Measurements from ENCODE around the gene TESPA1. TPM values are rescaled to one million over a fixed set of nuclear protein-coding genes. Genes with fewer than 3 reads are reported as not detected.

The TESPA1 gene
- 1 to 10 TPM in 1 of 4 donors, under 1 TPM in 2, not detected in 1; 0.42 to 2.8 (median 0.98) TPM for total RNA-seq

GRCh38 chr12:54984658-54985376, at the start of gene TESPA1:
Gene TESPA1, minus strand, starts transcription at chr12:54984762. Its CDS starts 10,200 bp downstream, at chr12:54974562.
- H3K36me3 ChIP-seq, result no peaks in the 10 kb centered on the region
- peak within 1 kb of the TSS in 2 of 4 donors; percentile 12 to 17 for H3K4me3 ChIP-seq
- 36 to 50% methylated on average over 12 of the region's 12 CpGs for WGBS, 2 donors
- peak within 1 kb of the TSS in 2 of 4 donors; percentile 61 to 77 for H3K27ac ChIP-seq
- H3K4me1 ChIP-seq, result peaks cover 0 to 21% (median 0%) of the 10 kb centered on the region in 4 donors
- no peaks in the 10 kb centered on the region for H3K27me3 ChIP-seq
- peak; percentile 38 to 56 for DNase-seq (ENCODE audit: low spot score in 2 of 2)
- no peaks in the 10 kb centered on the region for H3K9me3 ChIP-seq
- no peak for TF ChIP-seq EP300 (IDR thresholded peaks at IDR 0.05)
- TF ChIP-seq POLR2A (IDR thresholded peaks at IDR 0.05), result no peak
- no peak for TF ChIP-seq CTCF (IDR thresholded peaks at IDR 0.05)

DNA sequence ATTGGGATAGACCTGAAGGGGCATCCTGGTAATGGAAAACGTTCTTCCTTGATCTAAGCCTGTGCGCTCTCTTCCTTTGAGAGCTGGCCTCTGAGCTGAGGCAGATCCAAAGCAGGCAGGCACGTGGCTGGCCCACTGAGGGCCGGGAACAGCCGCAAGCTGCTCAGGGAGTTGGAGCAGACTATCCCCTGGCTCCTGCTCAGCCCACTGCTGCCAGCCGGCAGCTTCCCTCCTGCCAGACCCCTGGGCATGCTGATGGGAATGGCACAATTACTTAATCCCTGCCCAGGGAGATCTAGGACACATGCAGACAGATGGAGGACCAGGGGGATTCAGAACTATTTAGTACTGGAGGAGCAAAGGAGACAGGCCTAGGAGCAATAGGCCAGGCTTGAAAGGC, 49.7 kb upstream of the TESPA1 start:
- Histone ChIP-seq H3K9me3 (no peaks in the 10 kb centered on the region), H3K36me3 (no peaks in the 10 kb centered on the region), H3K27ac (no peak overlapping the region), H3K4me3 (no peak overlapping the region), H3K4me1 (no peaks in the 10 kb centered on the region), H3K27me3 (peaks cover 0 to 8% of the 10 kb centered on the region in 2 donors)
- TF ChIP-seq CTCF (IDR thresholded peaks at IDR 0.05) (no peak), POLR2A (IDR thresholded peaks at IDR 0.05) (no peak), EP300 (IDR thresholded peaks at IDR 0.05) (no peak)
- no peak for DNase-seq (ENCODE audit: low spot score in 2 of 2)
- WGBS, 2 donors, result 53 to 60% methylated on average over 6 of the region's 6 CpGs

GRCh38 chr12:55025508-55025907, 40.9 kb upstream of the TESPA1 start:
- no peak overlapping the region for H3K27ac ChIP-seq
- H3K27me3 ChIP-seq, result peaks cover 0 to 2% of the 10 kb centered on the region in 2 donors
- no peak overlapping the region for H3K4me3 ChIP-seq
- no peak for TF ChIP-seq CTCF (IDR thresholded peaks at IDR 0.05)
- no peak for TF ChIP-seq POLR2A (IDR thresholded peaks at IDR 0.05)
- no peak for TF ChIP-seq EP300 (IDR thresholded peaks at IDR 0.05)
- H3K4me1 ChIP-seq, result no peaks in the 10 kb centered on the region
- no peaks in the 10 kb centered on the region for H3K36me3 ChIP-seq
- 77 to 78% methylated on average over 2 of the region's 2 CpGs for WGBS, 2 donors
- no peaks in the 10 kb centered on the region for H3K9me3 ChIP-seq
- no peak for DNase-seq (ENCODE audit: low spot score in 2 of 2)

GRCh38 chr12:55024575-55024974, 40.0 kb upstream of the TESPA1 start:
- DNase-seq (ENCODE audit: low spot score in 2 of 2), result no peak
- no peak for TF ChIP-seq POLR2A (IDR thresholded peaks at IDR 0.05)
- Histone ChIP-seq H3K27me3 (peaks cover 0 to 4% of the 10 kb centered on the region in 2 donors), H3K9me3 (no peaks in the 10 kb centered on the region), H3K27ac (no peak overlapping the region), H3K4me1 (no peaks in the 10 kb centered on the region), H3K36me3 (no peaks in the 10 kb centered on the region), H3K4me3 (no peak overlapping the region)
- 72 to 81% methylated on average over 2 of the region's 2 CpGs for WGBS, 2 donors

DNA sequence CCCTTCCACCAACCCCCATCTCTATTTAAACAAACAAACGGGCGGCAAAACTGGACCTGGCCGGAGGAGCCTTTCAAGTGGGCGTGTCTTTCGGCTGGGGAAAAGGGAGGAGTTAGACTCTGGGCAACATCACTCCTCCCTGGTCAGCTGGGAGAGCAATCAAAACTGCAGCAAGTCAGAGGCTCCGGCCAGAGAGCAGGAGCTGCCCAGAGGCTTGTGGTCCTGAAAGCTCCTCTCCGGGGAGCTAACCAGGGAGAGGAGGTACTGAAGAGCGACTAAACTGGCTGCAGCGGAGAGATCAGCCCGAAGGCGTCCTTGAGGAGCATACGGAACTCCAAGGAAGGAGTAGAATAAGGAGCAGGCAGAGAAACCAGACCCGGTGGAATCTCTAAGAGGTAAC, 35.2 kb upstream of the TESPA1 start, which contains the start of gene NEUROD4:
TSS of gene NEUROD4 (plus strand) at position 191 of the 400 bp plus-strand sequence. CDS start 6,466 bp downstream, outside the sequence.
- peaks cover 0 to 24% of the 10 kb centered on the region in 2 donors for H3K27me3 ChIP-seq
- no peak for TF ChIP-seq EP300 (IDR thresholded peaks at IDR 0.05)
- no peak for TF ChIP-seq CTCF (IDR thresholded peaks at IDR 0.05)
- TF ChIP-seq POLR2A (IDR thresholded peaks at IDR 0.05), result no peak
- H3K9me3 ChIP-seq, result no peaks in the 10 kb centered on the region
- peak in 1 of 2 donors; percentile 6 for DNase-seq (ENCODE audit: low spot score in 2 of 2)
- 2 to 4% methylated on average over 13 of the region's 13 CpGs for WGBS, 2 donors
- no peaks in the 10 kb centered on the region for H3K36me3 ChIP-seq
- H3K4me1 ChIP-seq, result no peaks in the 10 kb centered on the region
- H3K4me3 ChIP-seq, result no peak within 1 kb of the TSS
- no peak within 1 kb of the TSS for H3K27ac ChIP-seq

All from tibial nerve (tissue), 4 donors.